Sigmoid colon (tissue), 4 donors: ENCODE measurements around the gene PRDX6.

ENCODE experiments used
- CTCF ChIP-seq, 4 experiments: fragments of 450-650 bp in 3 of 4; fragments of 200-600 bp in 1 of 4; IDR thresholded peaks; one replicate each; pipeline ENCODE4 v1.5.1; 2016 to 2019; ENCODE audit warnings: antibody characterized with exemption in 4 of 4, mild to moderate bottlenecking in 3 of 4, moderate library complexity in 2 of 4
- EP300 ChIP-seq, 4 donors: sonication (generic); formaldehyde crosslinking; IDR thresholded peaks; one replicate each; pipeline ENCODE4 v1.6.1; 2017; ENCODE audit warnings: antibody characterized with exemption in 4 of 4
- POLR2A ChIP-seq, 2 donors: fragments of 450-650 bp; IDR thresholded peaks; one replicate each; pipeline ENCODE4 v1.6.1; 2016; ENCODE audit warnings: antibody characterized with exemption in 2 of 2, mild to moderate bottlenecking in 2 of 2, moderate library complexity in 2 of 2

- TF ChIP-seq CTCF (IDR thresholded peaks at IDR 0.05), result no peak
- TF ChIP-seq POLR2A (IDR thresholded peaks at IDR 0.05), result no peak
- TF ChIP-seq EP300 (IDR thresholded peaks at IDR 0.05), result no peak
Observed at GRCh38 chr1:173470608-173471007, 6.5 kb upstream of the PRDX6 start.
